GM11168 (cell line): ENCODE measurements around the gene EFHD2.
"Not testable (repeated sequence)": the region's sequence is repeated elsewhere in the genome, so short reads cannot be mapped to it uniquely, and the experiment has no call there.

Source experiments
- in situ Hi-C: fragments of 300-500 bp; cut with MboI; formaldehyde crosslinking; loops from one replicate; pipeline ENCODE4 v1.12.0; 2022; ENCODE audit warnings: low sequenced_read_pairs; ENCODE audit not compliant: unreplicated experiment

EFHD2 gene

GRCh38 chr1:15409388-15410222, at the start of gene EFHD2:
Gene EFHD2 (plus strand): TSS chr1:15409888. CDS start chr1:15409972, 84 bp downstream.
- in situ Hi-C loops: loop anchor here (10.0 kb wide), 1 partner anchor 65 kb away; no protein-coding TSS in a partner anchor

- in situ Hi-C loops: no loop called here
These were observed 49.0 kb upstream of the EFHD2 start for GRCh38 chr1:15360700-15361099.

GRCh38 chr1:15362096-15362736, 47.5 kb upstream of the EFHD2 start:
- in situ Hi-C loops: no loop called here

- in situ Hi-C loops: no loop called here
These were observed 47.0 kb upstream of the EFHD2 start for GRCh38 chr1:15362737-15363128.

- in situ Hi-C loops: no loop called here
These were observed 44.9 kb upstream of the EFHD2 start for GRCh38 chr1:15364740-15365139.

GRCh38 chr1:15368888-15369287, 40.8 kb upstream of the EFHD2 start:
- in situ Hi-C loops: no loop called here

GRCh38 chr1:15370268-15370667, 39.4 kb upstream of the EFHD2 start:
- in situ Hi-C loops: no loop called here

- in situ Hi-C loops: no loop called here
These were observed 38.7 kb upstream of the EFHD2 start for GRCh38 chr1:15370781-15371520.

- in situ Hi-C loops: no loop called here
These were observed 37.8 kb upstream of the EFHD2 start for GRCh38 chr1:15371610-15372545.

- in situ Hi-C loops: no loop called here
These were observed 31.0 kb upstream of the EFHD2 start for GRCh38 chr1:15378729-15379128.

GRCh38 chr1:15379151-15379550, 30.5 kb upstream of the EFHD2 start:
- in situ Hi-C loops: not testable (repeated sequence)

- in situ Hi-C loops: no loop called here
These were observed 28.8 kb upstream of the EFHD2 start for GRCh38 chr1:15380601-15381508.

- in situ Hi-C loops: no loop called here
These were observed 27.9 kb upstream of the EFHD2 start for GRCh38 chr1:15381805-15382204.

GRCh38 chr1:15382601-15383518, 26.8 kb upstream of the EFHD2 start:
- in situ Hi-C loops: no loop called here

- in situ Hi-C loops: no loop called here
These were observed 25.9 kb upstream of the EFHD2 start for GRCh38 chr1:15383810-15384209.

GRCh38 chr1:15384301-15384901, 25.3 kb upstream of the EFHD2 start:
- in situ Hi-C loops: no loop called here

- in situ Hi-C loops: no loop called here
These were observed 24.3 kb upstream of the EFHD2 start for GRCh38 chr1:15385420-15385819.
